Stimulated activated effector memory CD8-positive, alpha-beta T cell treated with anti-CD3 and anti-CD28 coated beads, Interleukin-12 subunit alpha, Interleukin-12 subunit beta, amount 100 ng/mL, for 72 hours (primary cell): ENCODE measurements around the gene CPEB4.

Experiments used
- ATAC-seq: fragments of 150-1000 bp; cut with Tn5 transposase; 2 replicates; pipeline ENCODE4 v1.10.0; 2021
- DNase-seq, 2 donors: peaks; one replicate each; pipeline ENCODE4 v3.0.0; 2021 to 2022; ENCODE audit warnings: low spot score in 2 of 2
- H3K27ac Mint-ChIP-seq: one replicate; pipeline ENCODE4 v1.8.0; 2022; ENCODE audit warnings: mild to moderate bottlenecking, mixed read lengths
- H3K36me3 Mint-ChIP-seq: one replicate; pipeline ENCODE4 v1.8.0; 2022; ENCODE audit warnings: mild to moderate bottlenecking, mixed read lengths
- H3K4me1 Mint-ChIP-seq: one replicate; pipeline ENCODE4 v1.8.0; 2022; ENCODE audit warnings: mixed read lengths
- H3K4me3 Mint-ChIP-seq: one replicate; pipeline ENCODE4 v1.8.0; 2022; ENCODE audit warnings: mild to moderate bottlenecking, mixed read lengths
- H3K9me3 Mint-ChIP-seq: one replicate; pipeline ENCODE4 v1.8.0; 2022; ENCODE audit warnings: mixed read lengths

CPEB4 gene

DNA sequence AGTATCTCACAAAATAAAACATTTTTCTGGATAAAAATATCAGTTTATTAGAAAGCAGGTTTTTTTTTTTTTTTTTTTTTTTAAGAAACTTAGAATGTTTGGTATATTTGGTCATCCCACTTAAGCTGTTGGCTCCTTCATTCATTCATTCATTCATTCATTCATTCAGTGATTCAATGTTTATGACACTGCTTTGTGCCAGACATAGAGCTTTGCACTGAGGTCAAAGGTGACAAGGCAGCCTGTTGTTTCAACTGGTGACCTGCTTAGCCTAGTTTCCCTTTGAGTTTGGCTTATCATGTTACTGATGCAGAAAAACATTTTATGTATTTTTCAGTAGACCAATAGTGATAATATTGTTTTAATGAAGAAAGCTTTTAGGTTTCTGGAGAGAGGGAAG lies 23.5 kb downstream of the CPEB4 start:
- no peaks in the 10 kb centered on the region for H3K9me3 Mint-ChIP-seq
- DNase-seq: no peak
- no peak overlapping the region for H3K27ac Mint-ChIP-seq
- ATAC-seq: no peak
- no peaks in the 10 kb centered on the region for H3K4me1 Mint-ChIP-seq
- H3K36me3 Mint-ChIP-seq: peaks cover 33% of the 10 kb centered on the region
- no peak overlapping the region for H3K4me3 Mint-ChIP-seq

GRCh38 chr5:173913686-173914321 lies 25.7 kb downstream of the CPEB4 start:
- no peak overlapping the region for H3K27ac Mint-ChIP-seq
- no peaks in the 10 kb centered on the region for H3K9me3 Mint-ChIP-seq
- no peak for DNase-seq
- no peak for ATAC-seq
- peaks cover 33% of the 10 kb centered on the region for H3K36me3 Mint-ChIP-seq
- H3K4me1 Mint-ChIP-seq: no peaks in the 10 kb centered on the region
- H3K4me3 Mint-ChIP-seq: no peak overlapping the region

DNA sequence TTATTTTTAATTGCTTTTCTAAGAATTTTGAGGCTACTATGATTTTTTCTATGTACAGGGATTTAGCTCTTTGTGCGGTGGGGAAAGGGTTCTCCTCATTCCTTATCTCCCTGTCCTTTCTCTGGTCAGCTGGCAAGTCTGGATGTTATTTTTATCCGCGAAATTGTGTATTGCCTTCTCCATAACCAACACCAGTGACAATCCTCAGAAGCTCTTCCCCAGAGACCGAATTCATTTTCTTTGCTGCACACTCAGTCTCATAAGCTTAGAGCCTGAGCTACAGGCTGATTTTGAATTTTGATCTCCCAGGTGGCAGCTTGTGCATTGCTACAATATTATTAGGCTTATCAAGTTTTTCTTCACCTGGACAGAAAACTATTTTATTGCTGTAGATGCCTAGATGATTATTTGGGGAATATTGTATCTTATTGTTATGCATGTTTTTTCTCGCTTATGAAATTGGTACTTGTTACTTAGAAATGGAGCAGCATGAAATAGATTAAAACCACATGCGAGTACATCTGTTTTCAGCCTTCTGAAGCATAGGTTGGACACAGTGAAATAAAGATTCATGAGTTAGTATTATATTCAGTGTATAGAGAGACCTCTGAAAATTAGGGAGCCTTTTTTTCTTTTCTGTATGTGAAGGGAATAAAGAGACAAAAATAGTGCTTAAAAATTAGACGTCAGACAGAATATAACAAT lies 27.3 kb downstream of the CPEB4 start:
- Mint-ChIP-seq H3K36me3 (peaks cover 28% of the 10 kb centered on the region), H3K4me1 (no peaks in the 10 kb centered on the region), H3K4me3 (no peak overlapping the region), H3K27ac (no peak overlapping the region), H3K9me3 (no peaks in the 10 kb centered on the region)
- DNase-seq: no peak
- no peak for ATAC-seq

DNA sequence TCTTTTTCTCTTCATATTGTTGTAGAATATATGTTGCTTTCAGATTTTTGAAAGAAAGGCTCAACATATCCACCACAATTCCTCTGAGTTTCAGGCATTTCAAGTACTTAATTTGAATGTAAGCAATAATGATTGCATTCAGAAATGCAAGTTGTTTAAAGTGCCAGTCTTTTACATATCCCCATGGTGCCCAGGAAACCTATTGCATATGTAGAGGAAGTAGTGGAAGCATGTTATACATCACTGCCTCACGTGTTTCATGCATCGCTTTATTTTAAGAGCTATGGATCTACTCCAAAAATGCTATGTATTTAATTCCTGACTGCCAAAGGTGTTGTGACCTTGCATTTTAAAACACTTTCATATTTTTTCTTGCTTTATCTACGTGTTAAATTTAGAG lies 28.1 kb downstream of the CPEB4 start:
- no peaks in the 10 kb centered on the region for H3K9me3 Mint-ChIP-seq
- no peak overlapping the region for H3K27ac Mint-ChIP-seq
- DNase-seq: no peak
- H3K36me3 Mint-ChIP-seq: peaks cover 22% of the 10 kb centered on the region
- no peak for ATAC-seq
- no peak overlapping the region for H3K4me3 Mint-ChIP-seq
- H3K4me1 Mint-ChIP-seq: no peaks in the 10 kb centered on the region

DNA sequence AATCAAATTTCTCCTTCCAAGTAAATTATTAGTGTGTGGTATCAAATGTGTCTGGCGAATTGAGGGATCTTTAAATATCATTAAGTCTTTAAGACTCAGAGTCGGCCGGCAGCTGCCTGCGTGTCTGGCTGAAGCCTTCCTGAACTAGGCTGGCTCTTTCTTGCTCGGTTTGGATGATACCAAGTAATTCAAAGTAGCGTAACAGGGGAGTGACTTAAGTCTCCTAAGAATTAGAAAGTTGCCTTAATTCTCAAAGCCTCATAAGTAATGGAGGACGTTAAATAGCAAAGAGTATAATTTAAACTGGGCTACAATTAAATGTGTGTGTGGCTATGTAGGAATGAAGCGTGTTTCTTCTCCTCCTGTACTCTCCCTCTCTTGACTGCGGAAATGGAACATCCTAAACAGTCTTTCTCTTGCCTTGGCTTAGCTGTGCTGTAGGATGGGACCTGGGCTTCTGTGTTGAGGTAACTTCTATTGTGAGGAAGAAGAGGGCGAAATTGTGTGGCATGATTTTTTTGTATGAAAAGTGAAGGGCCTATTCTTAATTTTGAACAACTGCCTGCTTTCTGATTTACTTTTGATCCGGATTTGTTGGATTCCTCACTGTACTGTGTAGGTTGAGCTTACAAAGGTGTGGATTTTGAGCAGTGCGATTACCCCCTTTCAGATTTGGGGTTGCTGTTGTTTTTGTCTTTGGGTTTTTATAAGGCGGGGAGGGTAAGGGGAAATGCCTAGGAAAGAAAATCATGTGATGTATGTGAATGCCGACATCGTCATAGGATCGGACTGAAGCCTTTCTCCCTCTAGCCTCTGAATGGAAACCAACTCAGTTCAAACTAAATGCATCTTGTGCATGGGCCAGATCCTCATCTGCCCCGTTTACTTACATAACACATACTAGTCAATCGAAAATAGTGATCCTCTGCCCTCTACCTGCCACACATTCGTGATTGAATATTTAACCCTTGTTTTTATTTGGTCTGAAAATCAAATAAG lies 29.9 kb downstream of the CPEB4 start:
- Mint-ChIP-seq H3K4me3 (no peak overlapping the region), H3K27ac (no peak overlapping the region), H3K4me1 (no peaks in the 10 kb centered on the region), H3K9me3 (no peaks in the 10 kb centered on the region), H3K36me3 (peaks cover 7% of the 10 kb centered on the region)
- ATAC-seq: peak; percentile 96
- peak; percentile 20 to 58 for DNase-seq

GRCh38 chr5:173919443-173919842 lies 31.3 kb downstream of the CPEB4 start:
- no peak overlapping the region for H3K4me3 Mint-ChIP-seq
- DNase-seq (no peak), ATAC-seq (no peak)
- H3K9me3 Mint-ChIP-seq: no peaks in the 10 kb centered on the region
- H3K4me1 Mint-ChIP-seq: no peaks in the 10 kb centered on the region
- H3K27ac Mint-ChIP-seq: no peak overlapping the region
- peaks cover 4% of the 10 kb centered on the region for H3K36me3 Mint-ChIP-seq

DNA sequence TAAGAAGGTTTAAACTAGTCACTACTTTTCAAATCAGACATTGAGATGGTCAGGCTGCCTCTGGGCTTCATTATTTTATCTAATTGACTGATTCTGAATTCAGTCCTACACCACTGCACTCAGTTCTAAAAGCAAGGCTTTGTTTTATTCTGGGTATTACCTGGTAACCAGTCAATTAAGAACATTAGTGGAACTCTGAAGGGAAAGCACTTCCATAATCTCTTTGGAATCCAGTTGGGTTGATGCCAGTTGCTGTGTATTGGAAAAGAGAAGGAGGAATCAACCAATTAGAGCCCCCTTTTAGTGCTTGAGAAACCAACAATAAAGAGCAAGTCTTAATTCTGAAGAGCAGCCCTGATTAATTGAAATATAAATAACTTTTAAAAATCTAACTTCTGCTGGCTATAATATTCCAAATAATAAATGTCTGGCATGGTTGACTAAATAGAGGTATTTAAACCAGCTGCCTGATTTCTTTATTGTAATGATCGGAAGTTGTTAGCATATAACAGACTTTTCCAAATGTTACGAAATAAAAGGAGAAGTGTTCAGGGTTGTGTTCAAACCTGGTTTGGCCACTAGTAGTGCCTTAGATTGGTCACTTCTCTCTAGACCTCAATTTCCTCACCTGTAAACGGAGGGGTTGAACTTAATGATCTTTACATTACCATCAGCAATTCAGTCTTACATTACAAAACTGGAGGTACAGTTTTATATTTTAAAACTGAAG lies 32.0 kb downstream of the CPEB4 start:
- Mint-ChIP-seq H3K4me3 (no peak overlapping the region), H3K36me3 (no peaks in the 10 kb centered on the region)

DNA sequence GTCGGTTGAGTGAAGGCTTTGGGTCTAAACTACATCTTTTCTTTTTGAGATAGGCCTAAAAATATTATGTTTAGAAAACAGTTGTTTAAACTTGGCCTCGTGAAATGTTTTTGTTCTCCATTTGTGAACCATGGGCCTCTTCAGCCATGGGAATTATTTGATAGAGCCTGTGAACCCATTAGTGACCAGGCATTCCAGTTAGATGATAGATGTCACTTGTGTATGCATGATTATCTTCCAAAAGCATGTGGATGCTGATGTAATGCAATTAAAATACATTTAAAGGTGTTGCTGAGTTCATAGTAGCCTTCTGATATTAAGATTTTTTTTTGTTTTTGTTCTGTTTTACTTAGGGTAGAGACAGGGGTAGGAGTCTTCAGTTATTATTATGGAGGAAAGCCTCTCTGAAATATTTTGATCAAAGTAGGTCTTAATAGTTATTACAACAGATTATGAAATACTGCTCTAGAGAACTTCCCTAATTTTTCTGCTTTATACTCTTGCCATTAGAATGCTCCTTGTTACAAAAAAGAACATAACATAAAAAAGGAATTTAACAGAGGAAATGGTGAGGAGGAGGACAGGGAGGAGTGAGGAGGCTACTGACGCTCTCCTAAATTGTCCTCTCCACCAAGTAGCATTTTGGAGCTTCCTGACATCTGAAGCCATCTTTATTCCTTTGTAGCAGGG lies 32.9 kb downstream of the CPEB4 start:
- Mint-ChIP-seq H3K27ac (no peak overlapping the region), H3K4me3 (no peak overlapping the region), H3K9me3 (no peaks in the 10 kb centered on the region), H3K4me1 (peaks cover 7% of the 10 kb centered on the region), H3K36me3 (no peaks in the 10 kb centered on the region)
- ATAC-seq: no peak
- no peak for DNase-seq

More for the DNA sequence above, 32.0 kb downstream of the CPEB4 start:
- Mint-ChIP-seq H3K4me1 (peaks cover 7% of the 10 kb centered on the region), H3K9me3 (no peaks in the 10 kb centered on the region), H3K27ac (no peak overlapping the region)
- ATAC-seq (no peak), DNase-seq (no peak)

GRCh38 chr5:173922527-173922926 lies 34.4 kb downstream of the CPEB4 start:
- no peaks in the 10 kb centered on the region for H3K9me3 Mint-ChIP-seq
- no peaks in the 10 kb centered on the region for H3K36me3 Mint-ChIP-seq
- peaks cover 7% of the 10 kb centered on the region for H3K4me1 Mint-ChIP-seq
- no peak for ATAC-seq
- no peak overlapping the region for H3K27ac Mint-ChIP-seq
- H3K4me3 Mint-ChIP-seq: no peak overlapping the region
- DNase-seq: no peak

DNA sequence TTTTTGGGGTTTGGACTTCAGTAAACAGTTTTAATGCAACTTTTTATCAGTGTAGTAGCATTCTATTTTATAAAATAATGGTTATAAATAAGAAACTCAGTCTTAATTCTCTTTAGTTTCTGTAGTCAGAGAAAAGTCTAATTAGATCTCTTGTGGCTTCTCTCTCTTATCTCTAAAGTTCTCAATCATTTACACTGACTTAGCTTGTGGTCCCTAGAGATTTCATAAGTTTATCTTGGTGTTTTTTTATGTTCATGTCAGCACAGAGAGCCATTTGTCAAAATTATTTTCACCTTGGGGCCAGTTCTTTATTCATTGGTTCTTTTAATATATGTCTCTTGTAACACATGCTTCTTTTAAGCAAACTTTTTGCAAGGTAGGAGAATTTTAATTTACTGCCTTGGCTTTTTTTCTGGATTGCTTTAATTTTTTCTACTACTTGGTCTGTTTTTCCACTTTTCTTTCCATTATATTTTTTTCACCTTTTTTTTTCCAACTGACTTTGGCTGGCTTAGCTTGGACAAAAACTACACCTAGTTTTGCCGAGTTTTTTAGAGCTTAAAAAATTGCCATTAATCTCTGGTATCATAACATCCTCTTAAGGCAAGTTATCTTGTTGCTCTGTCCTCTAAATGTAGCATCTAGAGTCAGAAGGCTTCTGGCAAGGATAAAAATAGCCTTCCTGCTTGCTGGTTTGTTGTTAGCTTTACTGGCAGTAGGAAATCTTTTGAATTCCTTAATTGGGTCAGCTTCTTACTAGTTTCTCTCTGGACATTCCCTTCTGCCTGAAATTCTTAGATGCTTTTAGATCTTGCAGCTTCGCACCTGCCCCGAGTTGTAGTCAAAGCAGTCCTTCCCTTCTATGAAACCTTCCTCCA lies 35.3 kb downstream of the CPEB4 start:
- no peaks in the 10 kb centered on the region for H3K9me3 Mint-ChIP-seq
- H3K36me3 Mint-ChIP-seq: no peaks in the 10 kb centered on the region
- ATAC-seq (no peak), DNase-seq (no peak)
- no peak overlapping the region for H3K27ac Mint-ChIP-seq
- H3K4me3 Mint-ChIP-seq: no peak overlapping the region
- peaks cover 7% of the 10 kb centered on the region for H3K4me1 Mint-ChIP-seq

- ATAC-seq (no peak), DNase-seq (no peak)
- Mint-ChIP-seq H3K9me3 (no peaks in the 10 kb centered on the region), H3K36me3 (no peaks in the 10 kb centered on the region), H3K4me3 (no peak overlapping the region), H3K4me1 (peaks cover 7% of the 10 kb centered on the region), H3K27ac (no peak overlapping the region)
Observed at GRCh38 chr5:173924899-173925298, 36.8 kb downstream of the CPEB4 start.

- DNase-seq: no peak
- Mint-ChIP-seq H3K27ac (no peak overlapping the region), H3K4me3 (no peak overlapping the region), H3K36me3 (no peaks in the 10 kb centered on the region), H3K9me3 (no peaks in the 10 kb centered on the region), H3K4me1 (peaks cover 7% of the 10 kb centered on the region)
- ATAC-seq: no peak
Observed at GRCh38 chr5:173925449-173926071, 37.4 kb downstream of the CPEB4 start.

GRCh38 chr5:173926359-173926758 lies 38.2 kb downstream of the CPEB4 start:
- ATAC-seq (no peak), DNase-seq (no peak)
- Mint-ChIP-seq H3K9me3 (no peaks in the 10 kb centered on the region), H3K36me3 (no peaks in the 10 kb centered on the region), H3K4me1 (peaks cover 7% of the 10 kb centered on the region), H3K27ac (no peak overlapping the region), H3K4me3 (no peak overlapping the region)
